CD14-positive monocyte (primary cell): Measurements from ENCODE around the gene CNTN4. TPM values are rescaled to one million over a fixed set of nuclear protein-coding genes. Genes with fewer than 3 reads are reported as not detected.

Experiments used
- DNase-seq, 3 donors: peaks; one replicate each; pipeline ENCODE4 v3.0.0-alpha.2; 2011 to 2022
- H2AFZ ChIP-seq: 2 replicates; pipeline ENCODE4 v1.6.0; 2012; ENCODE audit warnings: mild to moderate bottlenecking, low read depth, low read length, inconsistent platforms; ENCODE audit not compliant: insufficient read depth, poor library complexity, severe bottlenecking
- H3K27ac ChIP-seq, 2 donors: 1 replicate in 1 of 2; 2 replicates in 1 of 2; pipeline ENCODE4 v1.5.1; 2012 to 2013; ENCODE audit warnings: low read length in 2 of 2, control low read depth in 1 of 2, inconsistent platforms in 1 of 2, low read depth in 1 of 2, mild to moderate bottlenecking in 1 of 2
- H3K27me3 ChIP-seq, 2 donors: one replicate each; pipeline versions ENCODE4 v1.6.0 to v1.6.1; 2011 to 2013; ENCODE audit warnings: low read length in 2 of 2; ENCODE audit not compliant: control insufficient read depth in 2 of 2, insufficient read depth in 2 of 2
- H3K36me3 ChIP-seq, 2 donors: replicated peaks in 1 of 2; 1 replicate in 1 of 2; 2 replicates in 1 of 2; pipeline versions ENCODE4 v1.5.1 to v1.6.1; 2012 to 2013; ENCODE audit warnings: low read length in 2 of 2, control low read depth in 1 of 2, inconsistent platforms in 1 of 2, mild to moderate bottlenecking in 1 of 2; ENCODE audit not compliant: insufficient read depth in 2 of 2, control insufficient read depth in 1 of 2
- H3K4me1 ChIP-seq, 2 donors: 1 replicate in 1 of 2; 2 replicates in 1 of 2; pipeline versions ENCODE4 v1.5.1 to v1.6.1; 2012 to 2013; ENCODE audit warnings: low read length in 2 of 2, control low read depth in 1 of 2, inconsistent platforms in 1 of 2, mild to moderate bottlenecking in 1 of 2, moderate library complexity in 1 of 2; ENCODE audit not compliant: insufficient read depth in 2 of 2, control insufficient read depth in 1 of 2
- H3K4me2 ChIP-seq: replicated peaks from 2 replicates; pipeline ENCODE3; 2012; ENCODE audit warnings: low read length, moderate library complexity, mild to moderate bottlenecking; ENCODE audit not compliant: poor library complexity, severe bottlenecking; ENCODE audit errors: extremely low read depth
- H3K4me3 ChIP-seq, 3 experiments: fragments of 200-600 bp in 1 of 3; sonication (generic) in 1 of 3; replicated peaks in 1 of 3; 1 replicate in 2 of 3; 2 replicates in 1 of 3; pipeline ENCODE4 v1.5.1; 2011 to 2013; ENCODE audit warnings: low read length in 3 of 3, mild to moderate bottlenecking in 3 of 3, control low read depth in 2 of 3, low read depth in 2 of 3, inconsistent platforms in 1 of 3, moderate library complexity in 1 of 3
- H3K79me2 ChIP-seq: 2 replicates; pipeline ENCODE4 v1.6.0; 2012; ENCODE audit warnings: mild to moderate bottlenecking, control low read depth, inconsistent platforms, low read length, moderate library complexity; ENCODE audit not compliant: insufficient read depth
- H3K9ac ChIP-seq: 2 replicates; pipeline ENCODE4 v1.6.0; 2017; ENCODE audit warnings: low read length, mild to moderate bottlenecking; ENCODE audit not compliant: insufficient read depth, poor library complexity, severe bottlenecking
- H3K9me3 ChIP-seq, 2 donors: replicated peaks in 1 of 2; 1 replicate in 1 of 2; 2 replicates in 1 of 2; pipeline versions ENCODE4 v1.5.1 to v1.6.1; 2012 to 2013; ENCODE audit warnings: low read length in 2 of 2, control low read depth in 1 of 2; ENCODE audit not compliant: control insufficient read depth in 1 of 2, insufficient read depth in 1 of 2
- H4K20me1 ChIP-seq: 2 replicates; pipeline ENCODE4 v1.6.0; 2012; ENCODE audit warnings: mild to moderate bottlenecking, low read length, control low read depth, moderate library complexity; ENCODE audit not compliant: insufficient read depth
- H3K27ac Mint-ChIP-seq, 7 donors: one replicate each; pipeline ENCODE4 v1.8.0; 2020; ENCODE audit warnings: mild to moderate bottlenecking in 7 of 7, mixed read lengths in 7 of 7, moderate library complexity in 6 of 7, inconsistent platforms in 2 of 7
- H3K27me3 Mint-ChIP-seq, 3 donors: one replicate each; pipeline ENCODE4 v1.8.0; 2021 to 2022; ENCODE audit warnings: low read depth in 3 of 3, mild to moderate bottlenecking in 3 of 3, mixed read lengths in 3 of 3, moderate library complexity in 3 of 3, inconsistent platforms in 1 of 3
- H3K36me3 Mint-ChIP-seq, 2 donors: one replicate each; pipeline ENCODE4 v1.8.0; 2020; ENCODE audit warnings: mixed read lengths in 2 of 2, inconsistent platforms in 1 of 2, mild to moderate bottlenecking in 1 of 2
- H3K4me1 Mint-ChIP-seq: one replicate; pipeline ENCODE4 v1.8.0; 2020; ENCODE audit warnings: mild to moderate bottlenecking, mixed read lengths
- H3K4me3 Mint-ChIP-seq, 2 donors: one replicate each; pipeline ENCODE4 v1.8.0; 2020; ENCODE audit warnings: mild to moderate bottlenecking in 2 of 2, mixed read lengths in 2 of 2, moderate library complexity in 1 of 2
- H3K9me3 Mint-ChIP-seq, 7 donors: one replicate each; pipeline ENCODE4 v1.8.0; 2020 to 2022; ENCODE audit warnings: mixed read lengths in 7 of 7, mild to moderate bottlenecking in 6 of 7, moderate library complexity in 6 of 7, inconsistent platforms in 2 of 7
- CTCF ChIP-seq: fragments of 200-600 bp; IDR thresholded peaks from one replicate; pipeline ENCODE4 v1.8.0; 2022; ENCODE audit warnings: antibody characterized with exemption, mild to moderate bottlenecking
- WGBS: methylation state at CpG from one replicate; pipeline ENCODE4 v1.1.5; 2013; ENCODE audit warnings: missing lambda C conversion rate; ENCODE audit not compliant: insufficient coverage; 5-methylcytosine and 5-hydroxymethylcytosine counted together
- intact Hi-C, 2 donors: fragments of 100-400 bp; cut with micrococcal nuclease; formaldehyde crosslinking; loops; one replicate each; pipeline versions ENCODE4 v1.15.0 to v1.15.1; 2023
- polyA plus RNA-seq, 3 donors: library from polyadenylated mRNA; depleted of rRNA in 1 of 3; unstranded in 2 of 3; stranded (reverse) in 1 of 3; fragments of 300-500 nt in 2 of 3; fragments of >200 nt in 1 of 3; fragmentation: Illumina TruSeq in 2 of 3; gene quantifications; 1 replicate in 2 of 3; 2 replicates in 1 of 3; pipeline ENCODE4 v1.2.3, GENCODE V29; 2012 to 2021

The CNTN4 gene
- polyA plus RNA-seq, 3 donors = not detected

GRCh38 chr3:3015185-3016089, 916.8 kb downstream of the CNTN4 start:
- TF ChIP-seq CTCF = no peak
- Histone ChIP-seq H3K4me1 (no peaks in the 10 kb centered on the region), H3K79me2 (no peaks in the 10 kb centered on the region), H3K36me3 (no peaks in the 10 kb centered on the region), H3K27ac (no peak overlapping the region), H4K20me1 (no peaks in the 10 kb centered on the region), H3K27me3 (no peaks in the 10 kb centered on the region), H3K4me2 (no peak overlapping the region), H3K9ac (no peak overlapping the region), H3K9me3 (no peaks in the 10 kb centered on the region), H3K4me3 (no peak overlapping the region), H2AFZ (no peak overlapping the region)
- Mint-ChIP-seq H3K27ac (no peak overlapping the region), H3K4me1 (no peaks in the 10 kb centered on the region), H3K36me3 (no peaks in the 10 kb centered on the region), H3K9me3 (peaks cover 0 to 1% (median 0%) of the 10 kb centered on the region in 7 donors), H3K4me3 (no peak overlapping the region), H3K27me3 (peaks cover 0 to 5% (median 2%) of the 10 kb centered on the region in 3 donors)
- intact Hi-C loops = no loop called here
- DNase-seq = no peak
- whole genome bisulfite sequencing = no CpG with 5 or more reads among the region's 5 CpGs

DNA sequence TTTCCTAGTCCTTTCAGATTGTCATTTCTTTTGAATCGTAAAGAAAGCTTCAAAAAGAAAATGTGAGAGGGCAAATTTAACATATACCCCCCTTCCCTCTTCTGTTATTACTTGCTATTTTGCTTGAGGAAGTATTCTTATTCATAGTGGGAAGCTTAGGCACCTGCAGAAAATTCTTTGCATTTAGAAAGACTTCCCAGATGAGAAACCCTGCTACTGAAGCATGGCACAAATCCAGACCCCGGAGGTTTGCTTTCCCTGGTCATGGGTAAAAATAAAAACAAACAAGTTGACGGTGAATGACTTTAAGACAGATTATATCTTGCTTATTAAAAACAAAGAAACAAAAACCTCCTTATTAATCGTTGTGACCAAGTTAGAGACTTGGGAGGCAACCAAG, 917.6 kb downstream of the CNTN4 start:
- H2AFZ ChIP-seq = no peak overlapping the region
- H3K27ac ChIP-seq = no peak overlapping the region
- no peak overlapping the region for H3K27ac Mint-ChIP-seq
- H3K4me2 ChIP-seq = no peak overlapping the region
- H3K9me3 ChIP-seq = no peaks in the 10 kb centered on the region
- TF ChIP-seq CTCF = no peak
- no peaks in the 10 kb centered on the region for H3K36me3 ChIP-seq
- DNase-seq = no peak
- no peak overlapping the region for H3K4me3 ChIP-seq
- H3K27me3 ChIP-seq = no peaks in the 10 kb centered on the region
- no peak overlapping the region for H3K4me3 Mint-ChIP-seq
- no peaks in the 10 kb centered on the region for H3K4me1 Mint-ChIP-seq
- 60% methylated on average over 1 of the region's 4 CpGs for WGBS
- no peaks in the 10 kb centered on the region for H4K20me1 ChIP-seq
- no peaks in the 10 kb centered on the region for H3K36me3 Mint-ChIP-seq
- H3K9me3 Mint-ChIP-seq = peaks cover 0 to 1% (median 0%) of the 10 kb centered on the region in 7 donors
- no peak overlapping the region for H3K9ac ChIP-seq
- H3K27me3 Mint-ChIP-seq = peaks cover 0 to 5% (median 2%) of the 10 kb centered on the region in 3 donors
- intact Hi-C loops = no loop called here
- H3K4me1 ChIP-seq = no peaks in the 10 kb centered on the region
- H3K79me2 ChIP-seq = no peaks in the 10 kb centered on the region
